ENCODE measurements around the gene FAT1.

FAT1 gene

GRCh38 chr4:186752325-186752724, 28.7 kb upstream of the FAT1 start:
- DNase-seq (ENCODE audit: low read depth, low spot score): no peak

GRCh38 chr4:186749611-186750281, 26.1 kb upstream of the FAT1 start:
- DNase-seq (ENCODE audit: low read depth, low spot score): no peak

DNA sequence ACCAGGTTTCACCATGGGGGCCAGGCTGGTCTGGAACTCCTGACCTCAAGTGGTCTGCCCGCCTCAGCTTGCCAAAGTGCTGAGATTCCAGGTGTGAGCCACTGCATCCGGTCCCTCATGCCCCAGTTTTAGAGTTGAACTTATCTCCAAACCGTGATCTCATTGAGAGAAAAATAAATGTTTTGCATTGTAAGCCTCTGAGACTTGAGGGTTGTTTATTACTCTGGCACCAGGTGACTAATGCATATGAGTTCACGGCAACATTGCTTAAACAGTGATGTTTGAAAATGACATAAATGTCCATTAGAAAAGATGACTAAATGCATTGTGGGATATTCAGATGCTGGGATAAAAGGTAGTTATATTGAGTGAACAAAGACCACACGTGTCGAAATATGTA, 22.9 kb upstream of the FAT1 start:
- no peak for DNase-seq (ENCODE audit: low read depth, low spot score)

DNA sequence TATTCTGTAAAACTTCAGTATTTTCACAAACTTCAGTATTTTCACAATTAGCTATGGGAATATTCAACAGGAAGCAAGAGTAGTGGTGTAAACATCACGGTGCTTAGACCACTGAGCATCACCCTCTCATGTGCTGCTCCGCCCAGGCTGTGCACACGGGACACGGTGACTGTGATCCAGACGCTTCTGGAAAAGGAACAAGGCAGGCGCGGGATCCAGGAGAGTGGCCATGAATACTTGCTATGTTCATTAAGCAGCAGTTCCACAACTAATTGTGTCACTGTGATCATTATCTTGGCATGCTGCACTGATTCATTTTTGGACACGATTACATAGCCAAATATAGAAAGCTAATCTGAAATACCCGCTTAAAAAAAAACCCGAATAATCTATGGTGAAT, 19.6 kb upstream of the FAT1 start:
- DNase-seq (ENCODE audit: low read depth, low spot score): no peak

- DNase-seq (ENCODE audit: low read depth, low spot score): no peak
These were observed 17.2 kb upstream of the FAT1 start for GRCh38 chr4:186740822-186741221.

DNA sequence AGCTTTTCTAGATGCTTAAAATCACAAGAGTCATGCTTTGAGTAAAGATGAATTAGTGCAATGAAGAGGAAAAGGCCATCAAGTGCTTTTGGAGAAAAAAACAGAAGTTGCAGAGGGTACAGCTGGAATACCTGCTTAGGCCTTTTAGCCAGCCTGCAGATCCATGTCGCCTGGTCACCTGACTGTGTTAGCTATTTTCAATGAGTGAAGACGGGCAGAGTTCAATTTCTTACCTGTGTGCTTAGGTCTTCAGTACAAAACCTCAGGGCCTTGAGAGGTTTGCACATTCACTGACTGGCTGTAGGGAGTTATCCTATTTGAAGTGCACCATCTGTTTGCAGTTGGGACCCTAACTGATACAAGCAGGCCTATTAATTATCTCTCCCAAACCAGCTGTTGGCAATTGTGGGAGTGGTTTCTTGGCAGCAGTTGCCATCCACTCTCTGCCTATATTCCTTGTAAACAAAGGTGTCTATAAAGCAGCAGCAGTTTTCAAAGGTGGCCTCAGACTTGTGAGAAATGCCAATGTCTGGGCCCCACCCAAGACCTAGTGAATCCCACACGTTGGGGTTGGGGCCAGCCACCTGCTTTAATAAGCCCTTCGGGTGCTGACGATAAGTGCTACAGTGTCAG, 16.3 kb upstream of the FAT1 start:
- DNase-seq (ENCODE audit: low read depth, low spot score): no peak

- DNase-seq (ENCODE audit: low read depth, low spot score): no peak
These were observed 15.7 kb upstream of the FAT1 start for GRCh38 chr4:186739317-186739716.

- DNase-seq (ENCODE audit: low read depth, low spot score): no peak
These were observed 14.8 kb upstream of the FAT1 start for GRCh38 chr4:186738421-186738820.

DNA sequence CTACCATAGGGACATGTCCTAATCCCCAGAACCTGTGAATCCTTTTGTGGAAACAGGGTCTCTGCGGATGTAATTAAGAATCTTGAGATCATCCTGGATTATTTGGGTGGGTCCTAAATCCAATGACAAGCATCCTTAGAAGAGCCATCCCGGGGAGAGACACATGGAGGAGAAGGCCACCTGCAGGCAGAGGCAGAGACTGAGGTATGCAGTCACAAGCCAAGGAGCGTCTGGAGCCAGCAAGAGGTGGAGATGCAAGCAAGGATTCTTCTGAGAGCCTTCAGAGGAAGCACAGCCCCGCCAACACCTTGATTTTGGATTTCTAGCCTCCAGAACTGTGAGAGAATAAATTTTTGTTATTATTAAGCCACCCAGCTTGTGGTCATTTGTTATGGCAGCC, 13.8 kb upstream of the FAT1 start:
- no peak for DNase-seq (ENCODE audit: low read depth, low spot score)

- DNase-seq (ENCODE audit: low read depth, low spot score): no peak
These were observed 12.8 kb upstream of the FAT1 start for GRCh38 chr4:186736466-186736865.

DNA sequence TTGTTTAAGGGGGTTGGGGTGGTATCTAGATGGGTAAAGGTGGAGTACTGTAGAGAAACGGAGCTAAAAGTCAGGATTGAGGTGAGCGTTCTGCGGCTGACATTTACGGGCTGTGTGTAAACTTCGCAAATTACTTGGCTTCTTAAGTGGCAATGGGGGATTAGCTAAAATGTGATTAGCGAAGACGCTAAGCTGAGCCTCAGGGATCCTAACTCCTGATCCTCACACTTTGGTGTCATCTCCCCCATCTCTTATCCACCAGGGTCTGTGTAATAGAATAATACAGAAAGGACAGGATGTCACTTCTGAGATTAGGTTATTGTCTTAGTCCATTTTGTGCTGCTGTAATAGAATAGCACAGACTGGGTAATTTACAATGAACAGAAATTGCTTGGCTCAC, 10.6 kb upstream of the FAT1 start:
- no peak for DNase-seq (ENCODE audit: low read depth, low spot score)

- no peak for DNase-seq (ENCODE audit: low read depth, low spot score)
These were observed 10.1 kb upstream of the FAT1 start for GRCh38 chr4:186733778-186734177.

GRCh38 chr4:186730621-186731020, 7.0 kb upstream of the FAT1 start:
- no peak for DNase-seq (ENCODE audit: low read depth, low spot score)

DNA sequence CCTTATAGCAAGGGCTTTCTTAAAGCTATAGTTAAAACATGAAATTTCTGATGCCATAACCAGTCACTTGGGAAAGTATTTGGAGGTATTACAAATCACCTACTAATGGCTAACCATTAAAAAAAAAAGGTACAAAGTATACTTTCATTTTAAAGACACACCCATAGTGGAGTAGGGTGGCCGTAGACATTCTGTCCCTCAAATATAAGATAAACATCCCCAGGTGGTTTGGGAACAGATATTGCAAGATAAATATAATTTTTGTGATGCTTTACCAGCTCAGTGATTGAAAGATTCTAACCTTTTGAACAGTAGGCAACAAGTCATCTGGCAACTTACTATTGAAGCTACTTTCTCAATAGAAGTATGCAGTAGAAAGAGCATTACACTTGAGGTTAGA, 6.2 kb upstream of the FAT1 start:
- DNase-seq (ENCODE audit: low read depth, low spot score): no peak

DNA sequence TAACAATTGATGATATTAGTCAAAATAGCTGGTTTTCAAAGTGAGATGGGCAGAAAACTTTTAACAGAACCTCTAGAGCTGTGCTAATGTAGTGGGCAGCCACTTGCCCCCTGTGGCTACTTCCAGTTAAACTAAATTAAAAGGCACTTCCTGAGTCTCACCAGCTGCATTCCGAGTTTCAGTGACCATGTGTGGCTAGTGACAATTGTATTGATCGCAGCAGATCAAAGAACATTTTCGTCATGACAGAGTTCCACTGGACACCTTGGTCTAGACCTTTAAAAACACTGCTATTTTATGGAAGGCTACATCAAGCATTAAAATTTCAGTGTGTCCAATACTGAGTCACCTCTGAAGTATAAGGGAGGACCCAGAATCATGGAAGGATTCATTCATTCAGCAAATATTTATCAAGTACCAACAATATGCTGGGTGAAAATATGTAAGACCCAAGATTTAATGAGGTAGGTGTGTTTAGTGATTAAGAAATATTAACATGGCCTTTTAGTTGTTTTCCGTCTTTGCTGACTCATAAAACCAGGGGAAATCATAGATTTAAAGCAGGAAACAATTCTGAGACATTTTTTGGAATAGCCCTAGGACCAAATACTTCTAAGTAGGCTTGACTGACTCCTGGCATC, 5.1 kb upstream of the FAT1 start:
- DNase-seq (ENCODE audit: low read depth, low spot score): no peak

- DNase-seq (ENCODE audit: low read depth, low spot score): peak; percentile 50
These were observed 4.4 kb upstream of the FAT1 start for GRCh38 chr4:186727977-186728519.

GRCh38 chr4:186727169-186727976, 3.7 kb upstream of the FAT1 start:
- peak; percentile 28 for DNase-seq (ENCODE audit: low read depth, low spot score)

DNA sequence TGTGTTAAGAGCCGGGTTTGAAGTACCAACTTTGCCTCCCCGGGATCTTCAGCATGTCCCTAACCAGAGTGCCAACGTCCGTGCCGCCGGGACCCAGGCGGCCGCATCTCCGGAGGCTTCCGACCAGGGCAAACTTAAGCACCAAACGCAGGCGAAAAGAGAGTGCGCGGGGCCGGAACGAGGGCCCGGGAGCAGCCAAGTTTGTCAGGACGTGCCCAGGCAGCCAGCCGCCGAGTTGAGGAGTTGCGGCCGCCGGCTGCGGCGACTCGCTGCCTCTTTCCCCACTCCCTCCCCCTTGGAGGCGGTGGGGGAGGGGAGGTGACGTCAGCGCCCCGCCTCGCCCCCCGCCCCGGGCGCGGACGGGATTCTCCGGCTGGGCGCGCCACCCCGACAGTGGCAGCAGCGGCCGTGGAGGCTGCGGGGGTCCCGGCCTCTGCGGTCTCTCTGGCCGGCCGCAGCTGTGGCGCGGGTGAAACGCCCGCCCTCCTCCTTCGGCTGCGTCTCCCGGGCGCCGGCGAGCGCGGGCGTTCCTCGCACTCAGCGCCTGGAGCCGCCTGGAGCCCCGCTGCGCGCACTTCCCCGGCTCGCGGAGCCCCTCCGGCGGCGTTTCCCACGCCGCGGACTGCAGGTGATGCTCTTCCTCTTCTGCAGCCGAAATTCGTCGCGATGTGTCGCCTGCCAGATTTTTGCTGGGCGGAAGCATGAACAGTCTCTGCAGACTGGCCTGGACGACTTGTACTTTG, 2.9 kb upstream of the FAT1 start:
- peak; percentile 95 for DNase-seq (ENCODE audit: low read depth, low spot score)

- DNase-seq (ENCODE audit: low read depth, low spot score): peak; percentile 94
These were observed 2.1 kb upstream of the FAT1 start for GRCh38 chr4:186725469-186726425.

- peak; percentile 62 for DNase-seq (ENCODE audit: low read depth, low spot score)
These were observed 1.3 kb upstream of the FAT1 start for GRCh38 chr4:186724864-186725468.
